T-helper 17 cell (primary cell): Measurements from ENCODE around the gene KEAP1. TPM values are rescaled to one million over a fixed set of nuclear protein-coding genes. Genes with fewer than 3 reads are reported as not detected.
"Not testable (repeated sequence)": the region's sequence is repeated elsewhere in the genome, so short reads cannot be mapped to it uniquely, and the experiment has no call there.

Experiments
- ATAC-seq: fragments of 150-1000 bp; cut with Tn5 transposase; 2 replicates; pipeline ENCODE4 v1.10.0; 2021; ENCODE audit warnings: mild to moderate bottlenecking, moderate library complexity
- DNase-seq, 3 donors: peaks; one replicate each; pipeline versions ENCODE4 v3.0.0 to v3.0.0-alpha.2; 2020 to 2021
- H3K9me3 ChIP-seq: one replicate; pipeline ENCODE4 v1.7.0; 2013; ENCODE audit warnings: low read length, mild to moderate bottlenecking; ENCODE audit not compliant: control insufficient read depth, poor library complexity, severe bottlenecking
- H3K27ac Mint-ChIP-seq: one replicate; pipeline ENCODE4 v1.8.0; 2022; ENCODE audit warnings: mild to moderate bottlenecking, moderate library complexity, mixed read lengths
- H3K27me3 Mint-ChIP-seq: one replicate; pipeline ENCODE4 v1.8.0; 2022; ENCODE audit warnings: mixed read lengths
- H3K36me3 Mint-ChIP-seq: one replicate; pipeline ENCODE4 v1.8.0; 2022; ENCODE audit warnings: low read depth, mixed read lengths
- H3K4me1 Mint-ChIP-seq: one replicate; pipeline ENCODE4 v1.8.0; 2022; ENCODE audit warnings: mild to moderate bottlenecking, mixed read lengths
- H3K4me3 Mint-ChIP-seq: one replicate; pipeline ENCODE4 v1.8.0; 2022; ENCODE audit warnings: mild to moderate bottlenecking, moderate library complexity, mixed read lengths
- total RNA-seq, 4 donors: library from RNA in 2 of 4; stranded (reverse) in 2 of 4; gene quantifications; one replicate each; pipeline ENCODE4 v1.2.3 and lab custom pipeline; 2022 to 2026

KEAP1 gene
- total RNA-seq, 2 donors from 2014 or later, result 13.7 to 27.3 TPM

GRCh38 chr19:10464456-10464855 lies 38.7 kb downstream of the KEAP1 start:
- Mint-ChIP-seq H3K36me3 (no peaks in the 10 kb centered on the region), H3K27me3 (no peaks in the 10 kb centered on the region), H3K27ac (no peak overlapping the region), H3K4me1 (peaks cover 9% of the 10 kb centered on the region), H3K4me3 (no peak overlapping the region)
- ATAC-seq, result no peak
- no peak for DNase-seq
- no peaks in the 10 kb centered on the region for H3K9me3 ChIP-seq

GRCh38 chr19:10462557-10462956 lies 40.6 kb downstream of the KEAP1 start:
- no peak overlapping the region for H3K27ac Mint-ChIP-seq
- H3K36me3 Mint-ChIP-seq, result no peaks in the 10 kb centered on the region
- H3K4me3 Mint-ChIP-seq, result peak overlapping the region; percentile 39
- DNase-seq, result no peak
- no peak for ATAC-seq
- no peaks in the 10 kb centered on the region for H3K27me3 Mint-ChIP-seq
- H3K9me3 ChIP-seq, result no peaks in the 10 kb centered on the region
- H3K4me1 Mint-ChIP-seq, result peaks cover 9% of the 10 kb centered on the region

- not testable (repeated sequence) for H3K36me3 Mint-ChIP-seq, H3K4me1 Mint-ChIP-seq, H3K27ac Mint-ChIP-seq, DNase-seq, H3K9me3 ChIP-seq, ATAC-seq, H3K27me3 Mint-ChIP-seq
- H3K4me3 Mint-ChIP-seq, result peak overlapping the region; percentile 64
Observed at GRCh38 chr19:10462042-10462441, 41.1 kb downstream of the KEAP1 start.

- H3K4me1 Mint-ChIP-seq, result peaks cover 9% of the 10 kb centered on the region
- no peaks in the 10 kb centered on the region for H3K9me3 ChIP-seq
- peak overlapping the region; percentile 77 for H3K4me3 Mint-ChIP-seq
- ATAC-seq, result peak; percentile 92
- no peaks in the 10 kb centered on the region for H3K36me3 Mint-ChIP-seq
- H3K27ac Mint-ChIP-seq, result peak overlapping the region; percentile 32
- peak; percentile 81 to 85 (median 83) for DNase-seq
- H3K27me3 Mint-ChIP-seq, result no peaks in the 10 kb centered on the region
Observed at GRCh38 chr19:10461047-10461949, 41.9 kb downstream of the KEAP1 start.

GRCh38 chr19:10460714-10461046 lies 42.5 kb downstream of the KEAP1 start:
- Mint-ChIP-seq H3K27ac (peak overlapping the region; percentile 32), H3K4me3 (peak overlapping the region; percentile 77), H3K4me1 (peaks cover 9% of the 10 kb centered on the region), H3K36me3 (no peaks in the 10 kb centered on the region), H3K27me3 (no peaks in the 10 kb centered on the region)
- ATAC-seq (no peak), DNase-seq (no peak)
- no peaks in the 10 kb centered on the region for H3K9me3 ChIP-seq

- H3K4me3 Mint-ChIP-seq, ATAC-seq, DNase-seq, H3K27ac Mint-ChIP-seq, H3K4me1 Mint-ChIP-seq, H3K36me3 Mint-ChIP-seq, H3K27me3 Mint-ChIP-seq, H3K9me3 ChIP-seq: not testable (repeated sequence)
Observed at GRCh38 chr19:10458733-10459132, 44.4 kb downstream of the KEAP1 start.

GRCh38 chr19:10454267-10454666 lies 48.9 kb downstream of the KEAP1 start:
- ATAC-seq (no peak), DNase-seq (no peak)
- Mint-ChIP-seq H3K4me3 (no peak overlapping the region), H3K27me3 (no peaks in the 10 kb centered on the region), H3K36me3 (peaks cover 11% of the 10 kb centered on the region), H3K27ac (no peak overlapping the region), H3K4me1 (peaks cover 10% of the 10 kb centered on the region)
- no peaks in the 10 kb centered on the region for H3K9me3 ChIP-seq

GRCh38 chr19:10453852-10454251 lies 49.3 kb downstream of the KEAP1 start:
- Mint-ChIP-seq H3K27ac (no peak overlapping the region), H3K36me3 (peaks cover 11% of the 10 kb centered on the region)
- ATAC-seq, result no peak

GRCh38 chr19:10452726-10453618 lies 50.2 kb downstream of the KEAP1 start:
- H3K36me3 Mint-ChIP-seq, result peaks cover 11% of the 10 kb centered on the region
- H3K4me3 Mint-ChIP-seq, result no peak overlapping the region
- H3K9me3 ChIP-seq, result no peaks in the 10 kb centered on the region
- DNase-seq (no peak), ATAC-seq (no peak)
- peak overlapping the region; percentile 21 for H3K27ac Mint-ChIP-seq
- peaks cover 10% of the 10 kb centered on the region for H3K4me1 Mint-ChIP-seq
- H3K27me3 Mint-ChIP-seq, result no peaks in the 10 kb centered on the region

More at GRCh38 chr19:10453852-10454251, 49.3 kb downstream of the KEAP1 start:
- no peak for DNase-seq
- peaks cover 10% of the 10 kb centered on the region for H3K4me1 Mint-ChIP-seq
- no peak overlapping the region for H3K4me3 Mint-ChIP-seq
- no peaks in the 10 kb centered on the region for H3K27me3 Mint-ChIP-seq
- H3K9me3 ChIP-seq, result no peaks in the 10 kb centered on the region

- Mint-ChIP-seq H3K27ac (no peak overlapping the region), H3K4me3 (no peak overlapping the region), H3K4me1 (peaks cover 14% of the 10 kb centered on the region), H3K36me3 (peaks cover 12% of the 10 kb centered on the region), H3K27me3 (no peaks in the 10 kb centered on the region)
- DNase-seq, result no peak
- no peaks in the 10 kb centered on the region for H3K9me3 ChIP-seq
- ATAC-seq, result no peak
Observed at GRCh38 chr19:10450853-10451609, 52.1 kb downstream of the KEAP1 start.

GRCh38 chr19:10450191-10450852 lies 52.8 kb downstream of the KEAP1 start:
- Mint-ChIP-seq H3K27me3 (no peaks in the 10 kb centered on the region), H3K27ac (no peak overlapping the region), H3K4me3 (no peak overlapping the region), H3K36me3 (peaks cover 12% of the 10 kb centered on the region), H3K4me1 (peaks cover 14% of the 10 kb centered on the region)
- H3K9me3 ChIP-seq, result no peaks in the 10 kb centered on the region
- ATAC-seq (no peak), DNase-seq (no peak)

GRCh38 chr19:10449037-10449436 lies 54.1 kb downstream of the KEAP1 start:
- Mint-ChIP-seq H3K27me3 (no peaks in the 10 kb centered on the region), H3K4me3 (no peak overlapping the region), H3K36me3 (peaks cover 12% of the 10 kb centered on the region), H3K27ac (no peak overlapping the region), H3K4me1 (peaks cover 14% of the 10 kb centered on the region)
- DNase-seq (no peak), ATAC-seq (no peak)
- no peaks in the 10 kb centered on the region for H3K9me3 ChIP-seq
